Measurements from ENCODE around the gene UBE2U. TPM values are rescaled to one million over a fixed set of nuclear protein-coding genes. Genes with fewer than 3 reads are reported as not detected.

Gene UBE2U
- total and polyA plus RNA-seq, 10 of the 15 experiments (the other 5 are each of a cell fraction or from before 2014, with no cell fraction given): not detected

- no peaks in the 10 kb centered on the region for H3K79me2 ChIP-seq (ENCODE audit: control insufficient read depth, insufficient read depth, low read length)
- SMC1A ChIA-PET (ENCODE audit: uncharacterized antibody, unreplicated experiment): no interaction called here
- H3K27me3 ChIP-seq (replicated peaks in 1 of 2; ENCODE audit: control insufficient read depth in 2 of 2, insufficient read depth in 2 of 2, low read length in 1 of 2): no peaks in the 10 kb centered on the region
- no peaks in the 10 kb centered on the region for H3K4me1 ChIP-seq (ENCODE audit: control insufficient read depth, insufficient read depth, low read length)
- H3K36me3 ChIP-seq (ENCODE audit: control insufficient read depth in 2 of 2, insufficient read depth in 2 of 2, low read length in 1 of 2): no peaks in the 10 kb centered on the region
- POLR2A ChIA-PET: no interaction called here
- no TSS peak for BruUV-seq (replicated peaks)
- FAIRE-seq: no peak
- H3K4me3 ChIP-seq: no peak overlapping the region
- ATAC-seq: no peak
- CTCF ChIA-PET: interaction anchor here (0.6 kb wide), 1 partner anchor 550 kb away, joined by 3 read pairs; no protein-coding TSS in a partner anchor
- no peak overlapping the region for H3K9ac ChIP-seq (ENCODE audit: control insufficient read depth, insufficient read depth, low read length)
- in situ Hi-C loops (cut with MboI) (no loop called here), intact Hi-C loops (cut with micrococcal nuclease; ENCODE audit: unreplicated experiment) (no loop called here)
- no peak overlapping the region for H2AFZ ChIP-seq (ENCODE audit: control insufficient read depth, low read depth, low read length)
- H4K20me1 ChIP-seq (ENCODE audit: control insufficient read depth, insufficient read depth): no peaks in the 10 kb centered on the region
- no peaks in the 10 kb centered on the region for H3K9me3 ChIP-seq (replicated peaks; ENCODE audit: control insufficient read depth, insufficient read depth, low read length)
- TF ChIP-seq POU2F2 (IDR thresholded peaks at IDR 0.05; ENCODE audit: borderline replicate concordance, low read depth, low read length): no peak
- TF ChIP-seq CHD2 (IDR thresholded peaks at IDR 0.05; ENCODE audit: borderline replicate concordance, low read depth, low read length): no peak
- TF ChIP-seq EZH2 (IDR thresholded peaks at IDR 0.05; ENCODE audit: borderline replicate concordance, control insufficient read depth, low read depth, low read length): no peak
- no peak for TF ChIP-seq MAX (IDR thresholded peaks at IDR 0.05; ENCODE audit: low read depth, low read length)
- TF ChIP-seq POLR2A (IDR thresholded peaks at IDR 0.05; ENCODE audit: low read depth, low read length): no peak
- no peak for TF ChIP-seq SMAD1 (IDR thresholded peaks at IDR 0.05; ENCODE audit: low read depth, partially characterized antibody)
- TF ChIP-seq CBFB (IDR thresholded peaks at IDR 0.05; ENCODE audit: low read depth): no peak
- no peak for TF ChIP-seq RCOR1 (conservative IDR thresholded peaks at IDR 0.05; ENCODE audit: low read depth, low read length)
- TF ChIP-seq SMC3 (IDR thresholded peaks at IDR 0.05; ENCODE audit: borderline replicate concordance, low read length): no peak
- TF ChIP-seq ZNF384 (IDR thresholded peaks at IDR 0.05; ENCODE audit: borderline replicate concordance, low read depth, low read length): no peak
- TF ChIP-seq ZNF274 (IDR thresholded peaks at IDR 0.05; ENCODE audit: insufficient read depth, insufficient read length): no peak
- TF ChIP-seq CHD4 (IDR thresholded peaks at IDR 0.05): no peak
- RAD21 ChIA-PET (ENCODE audit: unreplicated experiment): no interaction called here
- 21% methylated on average over 5 of the region's 5 CpGs for WGBS (ENCODE audit: insufficient coverage, insufficient replicate concordance, low lambda C conversion rate, missing lambda C conversion rate)
- H3K4me2 ChIP-seq (ENCODE audit: control insufficient read depth, insufficient read depth): no peak overlapping the region
- H3K27ac ChIP-seq (ENCODE audit: control insufficient read depth, insufficient read depth): no peak overlapping the region
- DNase-seq (ENCODE audit: low read depth, low spot score): no peak
These were observed 106.0 kb downstream of the UBE2U start for GRCh38 chr1:64309431-64309831.

Measured in GM12878 (cell line).